Ammon's horn (tissue), 1 donor: ENCODE results near the gene NEBL.

ENCODE experiments used
- DNase-seq: peaks from one replicate; pipeline ENCODE4 v3.0.0-alpha.2; 2016; ENCODE audit warnings: low spot score

NEBL gene

DNA sequence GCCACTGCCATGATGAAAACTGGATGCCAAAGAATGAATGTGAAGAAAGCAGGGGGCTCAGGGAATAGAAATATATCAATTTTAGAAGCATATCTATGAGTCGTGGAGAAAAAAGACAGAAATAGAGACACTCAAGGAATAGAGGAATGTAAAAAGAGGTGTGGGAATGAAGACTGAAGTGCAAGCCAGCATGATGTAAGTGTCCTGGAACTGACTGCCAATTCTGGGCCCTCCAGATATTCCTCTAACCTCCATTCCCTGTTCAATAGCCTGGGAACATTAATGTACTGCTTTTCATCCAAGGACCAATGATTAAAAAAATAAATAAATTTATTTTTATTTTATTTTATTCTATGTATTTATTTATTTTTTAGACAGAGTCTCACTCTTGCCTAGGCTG is 40.6 kb downstream of the NEBL start:
- no peak for DNase-seq

DNA sequence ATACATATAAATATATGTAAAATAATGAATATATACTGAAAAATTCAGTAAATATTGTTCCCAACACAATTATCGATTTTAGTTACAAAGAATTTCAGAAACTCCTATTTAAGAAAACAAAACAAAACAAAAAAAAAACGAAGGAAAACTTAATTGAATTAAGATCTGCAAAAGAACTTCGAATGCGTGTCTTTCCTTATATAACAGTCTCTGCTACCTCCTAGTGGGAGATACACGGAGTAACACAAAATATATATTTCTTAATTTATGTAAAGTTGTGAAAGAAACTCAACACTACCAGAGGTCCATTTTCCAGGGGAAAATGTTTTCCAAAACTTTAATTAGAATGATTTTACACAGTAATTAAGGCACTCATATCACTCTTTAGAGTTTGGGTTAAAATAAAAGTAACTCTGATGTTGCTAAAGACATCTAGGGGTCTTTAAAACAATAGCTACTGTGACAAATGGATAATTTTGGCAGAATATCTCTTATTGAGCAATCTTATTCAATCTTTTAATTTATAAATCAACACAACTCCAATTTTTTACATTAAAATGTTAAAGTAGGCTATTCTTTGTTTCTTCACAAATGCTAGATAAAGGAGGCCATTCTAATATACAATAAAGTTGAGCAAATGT is 41.6 kb downstream of the NEBL start:
- DNase-seq: no peak

DNA sequence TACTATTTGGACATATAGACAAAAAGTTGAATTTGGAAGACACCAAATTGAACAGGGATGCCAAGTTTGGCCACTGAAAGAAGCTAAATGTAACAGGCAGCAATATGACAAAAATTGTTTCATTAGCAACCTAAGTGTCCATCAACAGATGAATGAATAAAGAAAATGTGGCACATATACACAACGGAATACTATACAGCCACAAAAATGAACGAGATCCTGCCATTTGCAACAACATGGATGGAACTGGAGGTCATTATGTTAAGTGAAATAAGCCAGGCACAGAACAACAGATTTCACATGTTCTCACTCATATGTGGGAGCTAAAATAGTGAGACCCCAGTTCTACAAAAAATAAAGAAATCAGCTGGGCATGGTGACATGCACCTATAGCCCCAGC is 43.8 kb downstream of the NEBL start:
- no peak for DNase-seq

- DNase-seq: no peak
Measured at GRCh38 chr10:20852303-20852702, 44.8 kb downstream of the NEBL start.

DNA sequence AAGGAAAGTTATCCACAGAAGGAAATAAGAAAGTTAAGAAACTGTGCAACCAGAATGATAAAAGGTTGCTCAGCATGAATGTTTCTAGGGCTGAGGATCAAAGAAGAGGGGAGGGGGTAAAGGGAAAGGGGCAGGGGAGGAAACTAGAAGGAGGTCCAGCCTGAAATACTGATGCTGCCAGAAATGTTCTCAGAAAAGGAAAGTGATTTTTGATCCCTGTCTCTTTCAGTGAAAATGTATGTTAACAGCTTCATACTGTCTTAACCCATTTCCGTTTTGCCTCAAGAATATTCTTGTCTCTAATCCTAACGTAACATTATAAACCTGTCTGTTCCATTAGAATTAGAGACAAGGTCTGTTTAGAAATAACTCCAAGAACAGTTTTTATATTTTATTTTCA is 49.6 kb downstream of the NEBL start:
- DNase-seq: no peak

DNA sequence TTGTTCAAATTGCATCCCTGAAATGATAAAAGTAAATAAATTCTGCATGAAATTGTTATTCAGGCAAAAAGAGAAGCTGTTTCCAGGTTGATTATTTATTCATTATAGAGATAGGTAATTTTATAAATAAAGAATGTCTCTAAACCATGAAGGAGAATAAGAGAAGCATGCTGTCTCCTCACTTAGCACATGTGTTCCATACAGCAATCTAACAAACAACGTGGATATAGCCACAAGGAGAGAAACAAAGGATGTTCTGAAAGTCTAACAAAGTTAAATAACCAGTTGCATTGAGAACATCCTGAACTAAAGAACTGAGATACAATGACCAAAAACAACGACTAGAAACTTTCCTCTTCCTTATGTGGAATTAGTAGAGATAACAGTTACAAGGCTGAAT is 50.8 kb downstream of the NEBL start:
- DNase-seq: no peak

DNA sequence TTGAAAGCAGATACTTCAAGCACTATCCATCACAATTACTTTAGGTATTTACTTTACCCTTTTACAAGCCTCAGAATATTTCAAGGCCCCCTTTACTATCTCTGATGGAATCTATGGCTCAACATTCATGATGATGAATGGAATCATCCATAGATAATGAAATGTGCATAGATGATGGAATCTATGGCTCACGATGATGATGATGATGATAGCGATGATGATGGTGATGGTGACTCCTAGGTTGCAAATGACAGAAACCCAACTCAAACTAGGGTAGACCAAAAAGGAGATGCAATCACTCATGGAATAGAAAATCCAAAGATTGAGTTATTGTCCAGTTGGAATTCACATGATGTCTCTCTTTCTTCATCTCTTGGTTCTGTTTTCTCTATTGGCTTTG is 55.7 kb downstream of the NEBL start:
- DNase-seq: no peak

DNA sequence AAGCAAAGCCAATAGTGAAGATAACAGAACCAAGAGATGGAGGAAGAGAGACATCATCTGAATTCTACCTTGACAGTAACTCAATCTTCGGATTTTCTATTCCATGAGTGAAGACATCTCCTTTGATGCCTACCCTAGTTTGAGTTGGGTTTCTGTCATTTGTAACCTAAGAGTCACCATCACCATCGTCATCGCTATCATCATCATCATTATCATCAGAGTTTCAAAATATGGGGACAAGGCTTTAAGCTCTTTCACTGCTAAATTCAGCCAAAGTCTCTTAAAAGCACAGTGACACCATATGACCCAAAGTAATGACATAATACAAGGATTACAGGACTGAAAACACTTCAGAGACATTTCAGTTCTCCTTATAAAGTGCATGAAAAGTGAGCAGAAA is 57.2 kb downstream of the NEBL start:
- DNase-seq: no peak

- no peak for DNase-seq
Measured at GRCh38 chr10:20839141-20839540, 58.0 kb downstream of the NEBL start.

DNA sequence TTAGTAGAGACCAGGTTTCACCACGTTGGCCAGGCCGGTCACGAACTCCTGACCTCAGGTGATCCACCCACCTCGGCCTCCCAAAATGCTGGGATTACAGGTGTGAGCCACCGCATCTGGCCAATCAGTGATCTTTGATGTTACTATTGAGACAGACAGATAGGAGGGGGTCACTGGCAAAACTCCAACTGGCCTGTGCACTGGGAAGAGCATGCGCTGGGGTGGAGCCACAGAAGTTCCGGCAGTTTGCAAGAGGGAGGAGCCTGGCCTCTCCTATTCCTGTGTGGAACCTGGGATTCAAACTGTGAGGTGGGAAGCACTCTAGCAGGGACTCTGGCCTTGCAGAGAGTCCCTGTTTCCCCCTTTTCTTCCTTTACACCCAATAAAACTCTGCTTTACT is 60.7 kb downstream of the NEBL start:
- DNase-seq: no peak

DNA sequence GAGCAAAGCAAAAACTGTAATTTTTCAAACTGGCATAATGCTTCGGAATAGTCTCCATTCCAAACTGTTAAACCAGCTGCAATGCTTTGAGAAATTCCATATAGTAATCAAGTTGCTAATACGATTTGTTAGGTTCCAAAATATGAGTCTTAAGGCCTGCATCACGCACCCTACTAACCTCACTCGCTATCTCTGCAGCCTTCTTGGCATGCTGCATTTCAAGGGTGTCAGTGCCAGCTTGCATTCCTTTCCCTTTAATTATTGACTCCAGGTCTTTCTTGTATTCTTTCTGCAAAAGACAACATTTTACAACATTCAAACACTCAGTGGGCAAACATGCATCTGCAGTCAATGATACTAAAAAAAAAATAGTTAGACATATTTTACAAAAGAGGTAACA is 61.8 kb downstream of the NEBL start:
- DNase-seq: no peak

DNA sequence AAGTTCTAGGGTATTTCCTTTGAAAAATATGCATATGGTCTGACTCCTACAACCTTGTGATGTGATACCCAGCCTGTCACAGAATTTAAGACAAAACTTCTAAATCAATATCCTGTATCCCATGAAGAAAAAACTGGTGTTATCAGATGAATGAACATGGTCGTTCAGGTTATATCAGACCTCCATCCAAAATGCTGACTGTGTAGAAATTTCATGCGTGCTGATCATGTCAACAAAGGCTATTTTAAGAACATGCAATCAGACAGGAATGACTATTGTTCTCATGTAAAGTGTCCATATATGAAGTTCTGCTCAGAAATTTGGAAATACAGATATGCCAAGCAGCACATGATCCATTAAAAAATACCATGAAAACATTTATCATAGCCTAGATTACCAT is 62.3 kb downstream of the NEBL start:
- no peak for DNase-seq

GRCh38 chr10:20822825-20823224 is 74.3 kb downstream of the NEBL start:
- no peak for DNase-seq

DNA sequence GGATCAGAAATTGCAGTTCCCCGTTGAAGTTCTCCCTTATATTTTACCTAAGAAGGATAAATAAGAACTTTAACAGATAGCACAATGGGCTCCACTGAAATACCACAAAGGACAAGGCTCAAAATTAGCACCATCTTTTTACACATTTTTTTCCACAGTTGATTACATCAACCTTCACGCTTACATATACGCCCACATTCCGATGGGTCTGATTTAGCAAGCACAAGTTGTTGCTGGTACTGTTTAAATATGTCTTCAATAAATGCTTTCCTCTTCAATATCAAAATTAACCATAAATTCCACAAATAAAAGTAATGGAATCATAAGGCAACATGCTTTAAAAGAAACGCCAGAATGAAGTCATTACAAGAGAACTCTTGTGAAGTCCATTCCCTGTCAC is 79.5 kb downstream of the NEBL start:
- DNase-seq: peak; percentile 46

DNA sequence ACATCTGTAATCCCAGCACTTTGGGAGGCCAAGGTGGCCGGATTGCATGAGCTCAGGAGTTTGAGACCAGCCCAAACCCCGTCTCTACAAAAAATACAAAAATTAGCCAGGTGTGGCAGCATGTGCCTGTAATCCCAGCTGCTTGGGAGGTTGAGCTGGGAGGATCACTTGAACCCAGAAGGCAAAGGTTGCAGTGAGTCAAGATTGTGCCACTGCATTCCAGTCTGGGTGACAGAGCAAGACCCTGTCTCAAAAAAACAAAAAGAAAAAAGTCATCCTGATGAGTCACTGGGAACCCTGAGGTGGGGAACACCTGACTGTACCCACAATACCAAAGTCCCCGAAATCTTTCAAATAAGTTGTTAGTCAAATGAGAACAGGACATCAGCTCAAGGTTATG is 80.0 kb downstream of the NEBL start:
- no peak for DNase-seq

GRCh38 chr10:20814116-20814515 is 83.0 kb downstream of the NEBL start:
- DNase-seq: no peak

DNA sequence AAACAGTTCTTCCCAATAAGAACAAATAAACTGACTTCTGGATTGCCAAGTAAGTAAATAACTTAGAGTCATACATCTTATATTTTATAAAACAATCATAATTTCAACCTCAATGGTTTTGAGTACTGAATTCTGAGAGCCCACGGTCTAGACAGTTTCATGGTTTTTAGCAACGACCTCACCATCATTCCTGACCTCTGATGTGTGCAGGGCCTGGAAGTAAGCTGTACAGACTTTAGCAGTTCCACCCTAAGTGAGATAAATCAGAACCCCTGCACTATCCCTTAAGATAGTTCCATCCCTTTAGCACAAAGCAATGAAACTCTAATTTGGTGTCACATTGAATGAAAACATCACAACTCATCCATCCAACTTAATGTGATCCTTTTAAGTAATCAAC is 86.0 kb downstream of the NEBL start:
- DNase-seq: no peak

GRCh38 chr10:20809631-20810030 is 87.5 kb downstream of the NEBL start:
- no peak for DNase-seq

DNA sequence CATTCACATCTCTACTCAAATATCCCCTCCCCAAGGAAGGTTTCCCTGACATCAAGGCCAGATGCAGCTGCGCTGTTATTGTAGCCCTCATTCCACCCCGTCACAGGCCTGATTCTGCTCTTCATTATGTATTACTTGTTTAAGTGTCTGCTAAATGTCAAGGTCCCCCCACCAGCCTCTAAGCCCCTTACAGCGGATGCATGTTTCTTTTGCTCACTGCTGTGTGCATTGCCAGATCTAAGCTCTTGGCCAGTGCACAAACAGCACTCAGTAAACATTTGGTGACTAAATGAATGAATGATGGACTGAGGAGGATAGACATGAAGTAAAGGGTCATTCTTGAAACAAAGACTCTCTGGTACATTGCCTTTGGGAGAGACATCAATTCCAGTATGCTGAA is 90.6 kb downstream of the NEBL start:
- DNase-seq: no peak

DNA sequence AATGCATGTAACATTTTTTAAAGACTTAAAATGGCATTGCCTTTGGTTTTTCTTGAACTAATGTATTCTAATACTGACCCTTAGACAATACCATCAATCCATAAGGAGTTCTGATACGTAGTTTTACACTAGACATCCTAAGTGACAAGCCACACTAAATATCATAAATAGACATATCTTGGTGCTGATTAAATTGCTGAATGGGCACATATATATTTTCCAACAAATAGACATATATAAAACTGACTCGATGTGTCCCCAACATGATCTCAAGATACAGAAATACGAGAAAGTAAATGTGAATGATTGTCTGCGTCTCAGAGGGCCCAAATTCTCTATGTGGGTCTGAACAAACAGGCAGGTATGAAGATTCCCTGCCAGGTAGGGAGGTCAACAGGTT is 99.8 kb downstream of the NEBL start:
- DNase-seq: no peak

DNA sequence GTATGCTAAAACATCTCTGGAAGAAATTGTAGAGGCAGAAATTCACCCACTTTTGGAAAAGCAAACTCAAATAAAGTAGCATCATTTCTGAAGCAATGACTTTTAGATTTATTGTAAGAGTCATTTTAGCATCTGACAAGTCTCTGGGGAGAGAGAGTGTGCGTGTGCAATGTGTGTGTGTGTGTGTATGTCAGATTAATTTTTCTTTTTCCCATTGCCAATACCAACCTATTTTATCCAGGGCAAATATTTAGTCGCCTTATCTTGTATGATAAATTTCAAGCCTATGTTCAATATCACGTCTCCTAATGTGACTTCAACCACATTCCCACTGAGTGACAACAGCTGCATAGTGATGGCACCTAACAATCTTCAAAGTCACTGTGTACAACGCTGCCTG is 101.7 kb downstream of the NEBL start:
- DNase-seq: no peak

- DNase-seq: no peak
Measured at GRCh38 chr10:20785174-20785573, 111.9 kb downstream of the NEBL start.

- no peak for DNase-seq
Measured at GRCh38 chr10:20778008-20778757, 118.9 kb downstream of the NEBL start.
